ENCODE results near the gene ENPP3. TPM values are rescaled to one million over a fixed set of nuclear protein-coding genes. Genes with fewer than 3 reads are reported as not detected.

ENPP3 gene
- polyA plus RNA-seq (2012; ENCODE audit: insufficient read depth, insufficient read length, low read depth) = 0.14 TPM

DNA sequence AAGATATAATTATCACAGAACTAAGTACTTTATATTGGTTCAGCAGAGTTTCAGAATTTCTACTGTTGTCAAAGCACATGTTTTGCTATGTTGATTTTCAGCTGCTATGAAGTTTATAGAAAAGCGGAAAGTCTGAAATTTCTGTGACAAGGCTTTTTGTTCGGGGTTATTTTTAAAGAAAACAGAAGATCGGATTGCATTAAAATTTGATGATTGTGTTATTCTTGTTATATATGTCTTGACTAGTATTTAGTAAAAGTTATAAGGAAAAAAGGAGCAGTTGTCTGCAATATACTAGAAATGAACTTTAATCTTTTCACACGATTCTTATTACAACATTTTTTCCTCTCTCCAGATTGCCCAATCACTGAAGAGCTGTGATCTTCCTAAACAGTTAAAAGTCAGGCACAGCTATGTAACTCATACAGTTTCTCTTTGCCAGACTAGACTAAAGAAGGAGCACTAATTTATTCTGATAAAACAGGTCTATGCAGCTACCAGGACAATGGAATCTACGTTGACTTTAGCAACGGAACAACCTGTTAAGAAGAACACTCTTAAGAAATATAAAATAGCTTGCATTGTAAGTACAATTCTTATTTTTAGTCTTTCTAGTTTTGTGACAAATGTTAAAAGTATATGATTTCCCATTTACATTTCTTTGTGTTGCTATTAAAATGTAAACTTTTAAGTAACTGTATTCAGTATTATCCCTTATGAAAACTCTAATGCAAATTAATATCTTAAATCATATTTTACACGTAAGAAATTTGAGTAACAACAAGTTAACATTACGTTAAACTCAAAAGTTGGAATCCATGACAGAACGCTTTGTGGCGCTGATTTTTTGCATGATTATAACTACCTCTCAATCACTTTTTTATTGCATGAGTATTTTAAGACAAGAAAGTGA, at the start of gene ENPP3:
ENPP3 (plus strand) TSS at position 423 of the 913 bp plus-strand sequence; CDS start at position 506, 83 bp downstream.
- H3K4me3 ChIP-seq (ENCODE audit: low read depth, low read length) = no peak within 1 kb of the TSS
- TF ChIP-seq, protein P1, sequence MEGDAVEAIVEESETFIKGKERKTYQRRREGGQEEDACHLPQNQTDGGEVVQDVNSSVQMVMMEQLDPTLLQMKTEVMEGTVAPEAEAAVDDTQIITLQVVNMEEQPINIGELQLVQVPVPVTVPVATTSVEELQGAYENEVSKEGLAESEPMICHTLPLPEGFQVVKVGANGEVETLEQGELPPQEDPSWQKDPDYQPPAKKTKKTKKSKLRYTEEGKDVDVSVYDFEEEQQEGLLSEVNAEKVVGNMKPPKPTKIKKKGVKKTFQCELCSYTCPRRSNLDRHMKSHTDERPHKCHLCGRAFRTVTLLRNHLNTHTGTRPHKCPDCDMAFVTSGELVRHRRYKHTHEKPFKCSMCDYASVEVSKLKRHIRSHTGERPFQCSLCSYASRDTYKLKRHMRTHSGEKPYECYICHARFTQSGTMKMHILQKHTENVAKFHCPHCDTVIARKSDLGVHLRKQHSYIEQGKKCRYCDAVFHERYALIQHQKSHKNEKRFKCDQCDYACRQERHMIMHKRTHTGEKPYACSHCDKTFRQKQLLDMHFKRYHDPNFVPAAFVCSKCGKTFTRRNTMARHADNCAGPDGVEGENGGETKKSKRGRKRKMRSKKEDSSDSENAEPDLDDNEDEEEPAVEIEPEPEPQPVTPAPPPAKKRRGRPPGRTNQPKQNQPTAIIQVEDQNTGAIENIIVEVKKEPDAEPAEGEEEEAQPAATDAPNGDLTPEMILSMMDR (IDR thresholded peaks at IDR 0.05; ENCODE audit: low read depth, low read length) = no peak
- H3K27me3 ChIP-seq = no peaks in the 10 kb centered on the region
- no peaks in the 10 kb centered on the region for H3K9me3 ChIP-seq
- DNase-seq = no peak
- no peaks in the 10 kb centered on the region for H3K36me3 ChIP-seq
- no peaks in the 10 kb centered on the region; the same call in none of the 2 replicates for H3K4me1 ChIP-seq

DNA sequence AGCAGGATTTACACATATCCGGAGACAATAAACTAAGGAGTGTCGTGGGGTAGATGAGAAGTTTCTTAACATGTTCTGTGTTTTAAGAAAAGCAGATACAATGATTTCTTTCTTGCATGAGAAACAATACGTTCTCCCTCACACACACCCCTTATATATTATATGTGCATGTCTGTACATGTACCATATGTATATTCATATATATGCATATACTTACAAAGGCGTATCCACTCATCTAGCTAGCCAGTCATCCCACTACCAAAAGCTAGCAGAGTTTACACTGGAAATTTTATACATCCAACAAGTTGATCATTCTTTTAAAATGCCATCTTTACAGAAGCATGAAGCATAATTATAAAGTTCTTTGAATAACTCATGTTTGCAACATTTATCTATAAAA, 49.2 kb upstream of the ENPP3 start:
- Histone ChIP-seq H3K4me1 (no peaks in the 10 kb centered on the region), H3K27me3 (no peaks in the 10 kb centered on the region), H3K4me3 (ENCODE audit: low read depth, low read length) (no peak overlapping the region), H3K9me3 (no peaks in the 10 kb centered on the region), H3K36me3 (peaks cover 29% of the 10 kb centered on the region)
- TF ChIP-seq, protein P1 (IDR thresholded peaks at IDR 0.05; ENCODE audit: low read depth, low read length) = no peak
- DNase-seq = no peak

DNA sequence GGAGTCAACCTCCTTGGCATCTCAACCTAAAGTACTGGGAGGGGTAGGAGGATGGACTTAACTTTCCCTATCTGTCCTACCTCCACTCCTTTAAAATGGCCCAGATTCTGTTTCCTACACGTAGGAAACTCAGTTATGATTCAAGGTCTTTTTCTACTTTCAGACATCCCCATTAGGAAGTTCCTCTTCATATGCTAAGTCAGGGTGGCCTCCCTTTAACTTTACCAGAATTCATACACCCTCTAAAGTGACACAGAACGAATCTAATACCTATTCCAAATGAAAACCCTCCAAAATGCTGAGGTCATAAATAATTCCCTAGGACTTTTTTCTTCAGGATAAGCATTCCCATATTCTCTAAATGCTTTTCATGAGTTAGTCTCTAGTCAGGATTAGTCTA, 48.5 kb upstream of the ENPP3 start:
- no peak for DNase-seq
- TF ChIP-seq, protein P1 (IDR thresholded peaks at IDR 0.05; ENCODE audit: low read depth, low read length) = no peak
- H3K4me1 ChIP-seq = no peaks in the 10 kb centered on the region
- peaks cover 28% of the 10 kb centered on the region for H3K36me3 ChIP-seq
- no peaks in the 10 kb centered on the region for H3K9me3 ChIP-seq
- H3K4me3 ChIP-seq (ENCODE audit: low read depth, low read length) = no peak overlapping the region
- H3K27me3 ChIP-seq = no peaks in the 10 kb centered on the region

DNA sequence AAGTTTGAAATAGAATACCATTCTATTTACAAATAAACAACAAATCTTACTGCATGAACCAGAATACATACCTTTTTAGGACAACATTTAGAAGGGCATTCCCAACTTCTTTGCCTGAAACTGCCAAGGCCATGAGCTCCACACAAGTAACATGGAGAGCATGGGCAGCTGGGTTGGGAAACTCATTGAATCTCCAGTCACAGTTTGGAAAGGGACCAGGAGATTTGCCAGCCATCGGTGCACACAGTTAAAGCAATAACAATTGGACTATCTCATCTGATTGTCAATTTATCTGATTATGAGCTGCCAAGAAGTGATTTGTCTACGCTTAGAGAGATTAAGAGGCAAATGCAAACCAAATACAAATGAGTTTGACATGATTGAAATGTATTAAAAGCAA, 44.2 kb upstream of the ENPP3 start:
- peaks cover 46% of the 10 kb centered on the region for H3K36me3 ChIP-seq
- no peak overlapping the region for H3K4me3 ChIP-seq (ENCODE audit: low read depth, low read length)
- no peak for DNase-seq
- H3K27me3 ChIP-seq = no peaks in the 10 kb centered on the region
- no peaks in the 10 kb centered on the region for H3K4me1 ChIP-seq
- TF ChIP-seq, protein P1 (IDR thresholded peaks at IDR 0.05; ENCODE audit: low read depth, low read length) = no peak
- no peaks in the 10 kb centered on the region for H3K9me3 ChIP-seq

DNA sequence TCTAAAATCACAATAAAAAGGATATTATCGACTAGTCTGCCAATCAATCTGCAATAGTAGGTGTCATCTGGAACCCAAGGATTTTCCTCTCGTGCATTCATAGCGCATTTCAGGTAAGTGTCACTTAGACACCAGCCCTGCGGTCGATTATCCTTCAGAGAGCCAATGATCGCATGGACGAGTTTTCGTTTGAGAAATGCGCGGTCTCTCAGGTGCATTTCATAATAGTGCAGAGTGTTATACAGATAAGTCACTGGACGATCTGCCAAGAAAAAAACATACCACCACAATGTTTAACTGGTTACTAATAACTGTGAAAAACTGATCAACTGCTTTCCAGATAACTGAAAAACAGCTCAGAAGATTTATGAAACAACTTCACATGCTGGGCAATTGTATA, 43.0 kb upstream of the ENPP3 start:
- no peaks in the 10 kb centered on the region for H3K27me3 ChIP-seq
- H3K9me3 ChIP-seq = no peaks in the 10 kb centered on the region
- TF ChIP-seq, protein P1 (IDR thresholded peaks at IDR 0.05; ENCODE audit: low read depth, low read length) = no peak
- peaks cover 42% of the 10 kb centered on the region for H3K36me3 ChIP-seq
- H3K4me3 ChIP-seq (ENCODE audit: low read depth, low read length) = no peak overlapping the region
- no peaks in the 10 kb centered on the region for H3K4me1 ChIP-seq
- DNase-seq = no peak

DNA sequence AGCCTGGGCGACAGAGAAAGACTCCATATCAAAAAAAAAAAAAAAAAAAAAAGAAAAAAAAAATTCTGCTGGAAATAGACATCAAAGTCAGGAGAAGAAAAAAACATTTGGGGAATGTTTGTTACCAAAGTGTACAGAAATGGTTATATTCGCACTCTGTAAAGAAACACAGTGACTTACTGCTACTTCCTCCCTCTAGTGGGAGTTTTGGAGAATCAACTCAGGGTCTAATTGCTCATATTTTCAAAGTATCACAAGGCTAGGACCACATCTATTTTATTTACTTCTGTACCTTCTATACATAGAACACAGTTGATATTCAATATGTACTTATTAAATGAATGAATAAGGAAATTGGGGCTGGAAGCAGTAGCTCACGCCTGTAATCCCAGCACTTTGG, 39.7 kb upstream of the ENPP3 start:
- Histone ChIP-seq H3K4me3 (ENCODE audit: low read depth, low read length) (no peak overlapping the region), H3K4me1 (no peaks in the 10 kb centered on the region), H3K36me3 (peaks cover 54% of the 10 kb centered on the region), H3K27me3 (no peaks in the 10 kb centered on the region), H3K9me3 (no peaks in the 10 kb centered on the region)
- TF ChIP-seq, protein P1 (IDR thresholded peaks at IDR 0.05; ENCODE audit: low read depth, low read length) = peak; percentile 42; the same call in 1 of the 2 replicates
- DNase-seq = no peak
